Retinal pigment epithelial cell (primary cell): ENCODE results near the gene MYO3A.
A peak's percentile ranks its signal among the peaks of the same experiment; 100 is the strongest.

ENCODE experiments used
- DNase-seq: peaks from one replicate; pipeline ENCODE4 v3.0.0-alpha.2; 2010; ENCODE audit warnings: low read depth
- H3K4me3 ChIP-seq: 2 replicates; pipeline ENCODE4 v1.5.1; 2011; ENCODE audit warnings: mild to moderate bottlenecking, low read length, control low read depth, moderate library complexity
- CTCF ChIP-seq: conservative IDR thresholded peaks from 2 replicates; pipeline ENCODE4 v1.5.1; 2011; ENCODE audit warnings: low read depth, low read length, control low read depth, inconsistent platforms

Gene MYO3A

GRCh38 chr10:26212511-26212910 is 278.5 kb downstream of the MYO3A start:
- DNase-seq = no peak

GRCh38 chr10:26213157-26213800 is 279.2 kb downstream of the MYO3A start:
- no peak for DNase-seq
- TF ChIP-seq CTCF = no peak
- no peak overlapping the region for H3K4me3 ChIP-seq

More at GRCh38 chr10:26212511-26212910, 278.5 kb downstream of the MYO3A start:
- H3K4me3 ChIP-seq = no peak overlapping the region
- TF ChIP-seq CTCF = no peak

GRCh38 chr10:26214004-26214403 is 280.0 kb downstream of the MYO3A start:
- DNase-seq = no peak
- no peak for TF ChIP-seq CTCF
- no peak overlapping the region for H3K4me3 ChIP-seq

GRCh38 chr10:26214551-26215395 is 280.7 kb downstream of the MYO3A start:
- no peak for DNase-seq
- no peak for TF ChIP-seq CTCF
- no peak overlapping the region for H3K4me3 ChIP-seq

GRCh38 chr10:26215396-26215934 is 281.4 kb downstream of the MYO3A start:
- no peak for DNase-seq
- TF ChIP-seq CTCF = no peak
- H3K4me3 ChIP-seq = no peak overlapping the region

GRCh38 chr10:26215935-26216584 is 282.0 kb downstream of the MYO3A start:
- peak; percentile 8 for DNase-seq
- no peak for TF ChIP-seq CTCF
- peak overlapping the region; percentile 8 for H3K4me3 ChIP-seq
